Neutrophil (primary cell): ENCODE results near the gene TMEM198.

ENCODE experiments used
- H3K27ac ChIP-seq: fragments of 200-600 bp; sonication (generic); 2 replicates; pipeline ENCODE4 v1.5.1; 2016; ENCODE audit warnings: mild to moderate bottlenecking, moderate library complexity
- H3K27me3 ChIP-seq: fragments of 200-600 bp; sonication (generic); 2 replicates; pipeline ENCODE4 v1.6.0; 2016; ENCODE audit warnings: mild to moderate bottlenecking
- H3K36me3 ChIP-seq: fragments of 200-600 bp; sonication (generic); 2 replicates; pipeline ENCODE4 v1.5.1; 2017
- H3K4me1 ChIP-seq, 2 experiments: fragments of 200-600 bp in 1 of 2; sonication (generic) in 1 of 2; 1 replicate in 1 of 2; 2 replicates in 1 of 2; pipeline versions ENCODE4 v1.5.1 to v1.6.1; 2013 to 2016; ENCODE audit warnings: low read depth in 1 of 2, low read length in 1 of 2, mild to moderate bottlenecking in 1 of 2, moderate library complexity in 1 of 2; ENCODE audit not compliant: control insufficient read depth in 1 of 2, insufficient read depth in 1 of 2
- H3K4me3 ChIP-seq, 2 experiments: fragments of 200-600 bp in 1 of 2; sonication (generic) in 1 of 2; 1 replicate in 1 of 2; 2 replicates in 1 of 2; pipeline ENCODE4 v1.5.1; 2013 to 2016; ENCODE audit warnings: low read depth in 1 of 2, low read length in 1 of 2, mild to moderate bottlenecking in 1 of 2, moderate library complexity in 1 of 2
- H3K9me3 ChIP-seq: fragments of 200-600 bp; sonication (generic); 2 replicates; pipeline ENCODE4 v1.5.1; 2016
- CTCF ChIP-seq: fragments of 200-600 bp; sonication (generic); IDR thresholded peaks from 2 replicates; pipeline ENCODE4 v1.5.1; 2016; ENCODE audit warnings: antibody characterized with exemption

TMEM198 gene

GRCh38 chr2:219537657-219538488 is 6.0 kb upstream of the TMEM198 start:
- H3K27ac ChIP-seq = no peak overlapping the region
- H3K9me3 ChIP-seq = no peaks in the 10 kb centered on the region
- no peak overlapping the region for H3K4me3 ChIP-seq
- TF ChIP-seq CTCF = no peak
- no peaks in the 10 kb centered on the region for H3K36me3 ChIP-seq
- peaks cover 4 to 9% of the 10 kb centered on the region in 2 experiments for H3K4me1 ChIP-seq
- H3K27me3 ChIP-seq = peaks cover 68% of the 10 kb centered on the region

- Histone ChIP-seq H3K4me3 (no peak overlapping the region), H3K4me1 (peaks cover 8 to 16% of the 10 kb centered on the region in 2 experiments), H3K9me3 (no peaks in the 10 kb centered on the region), H3K36me3 (no peaks in the 10 kb centered on the region), H3K27ac (no peak overlapping the region), H3K27me3 (peaks cover 70% of the 10 kb centered on the region)
- TF ChIP-seq CTCF = no peak
These were observed 5.3 kb upstream of the TMEM198 start for GRCh38 chr2:219538504-219538951.

- H3K4me3 ChIP-seq = no peak overlapping the region
- peaks cover 13 to 22% of the 10 kb centered on the region in 2 experiments for H3K4me1 ChIP-seq
- no peak for TF ChIP-seq CTCF
- H3K27me3 ChIP-seq = peaks cover 73% of the 10 kb centered on the region
- no peaks in the 10 kb centered on the region for H3K9me3 ChIP-seq
- no peak overlapping the region for H3K27ac ChIP-seq
- H3K36me3 ChIP-seq = no peaks in the 10 kb centered on the region
These were observed 4.7 kb upstream of the TMEM198 start for GRCh38 chr2:219538956-219539788.

- H3K27me3 ChIP-seq = peaks cover 77% of the 10 kb centered on the region
- no peak overlapping the region for H3K27ac ChIP-seq
- H3K36me3 ChIP-seq = no peaks in the 10 kb centered on the region
- H3K4me3 ChIP-seq = no peak overlapping the region
- no peak for TF ChIP-seq CTCF
- peaks cover 15 to 23% of the 10 kb centered on the region in 2 experiments for H3K4me1 ChIP-seq
- no peaks in the 10 kb centered on the region for H3K9me3 ChIP-seq
These were observed 3.7 kb upstream of the TMEM198 start for GRCh38 chr2:219539926-219540678.

GRCh38 chr2:219540784-219541504 is 2.9 kb upstream of the TMEM198 start:
- Histone ChIP-seq H3K27ac (no peak overlapping the region), H3K4me3 (peak overlapping the region in 1 of 2 experiments; percentile 42), H3K4me1 (peaks cover 15 to 23% of the 10 kb centered on the region in 2 experiments), H3K9me3 (no peaks in the 10 kb centered on the region), H3K36me3 (no peaks in the 10 kb centered on the region), H3K27me3 (peaks cover 83% of the 10 kb centered on the region)
- no peak for TF ChIP-seq CTCF
